Suprapubic skin (tissue), 3 donors: ENCODE data around the gene DNAJC6.

Experiments
- CTCF ChIP-seq, 2 donors: fragments of 200-600 bp in 1 of 2; fragments of 450-650 bp in 1 of 2; sonication (generic) in 1 of 2; IDR thresholded peaks; one replicate each; pipeline ENCODE4 v1.5.1; 2016 to 2019; ENCODE audit warnings: antibody characterized with exemption in 2 of 2, mild to moderate bottlenecking in 1 of 2, moderate library complexity in 1 of 2
- EP300 ChIP-seq: sonication (generic); formaldehyde crosslinking; IDR thresholded peaks from one replicate; pipeline ENCODE4 v1.6.1; 2017; ENCODE audit warnings: antibody characterized with exemption
- POLR2A ChIP-seq, 2 donors: fragments of 450-650 bp; IDR thresholded peaks; one replicate each; pipeline ENCODE4 v1.6.1; 2017; ENCODE audit warnings: antibody characterized with exemption in 2 of 2, mild to moderate bottlenecking in 2 of 2, moderate library complexity in 2 of 2

DNA sequence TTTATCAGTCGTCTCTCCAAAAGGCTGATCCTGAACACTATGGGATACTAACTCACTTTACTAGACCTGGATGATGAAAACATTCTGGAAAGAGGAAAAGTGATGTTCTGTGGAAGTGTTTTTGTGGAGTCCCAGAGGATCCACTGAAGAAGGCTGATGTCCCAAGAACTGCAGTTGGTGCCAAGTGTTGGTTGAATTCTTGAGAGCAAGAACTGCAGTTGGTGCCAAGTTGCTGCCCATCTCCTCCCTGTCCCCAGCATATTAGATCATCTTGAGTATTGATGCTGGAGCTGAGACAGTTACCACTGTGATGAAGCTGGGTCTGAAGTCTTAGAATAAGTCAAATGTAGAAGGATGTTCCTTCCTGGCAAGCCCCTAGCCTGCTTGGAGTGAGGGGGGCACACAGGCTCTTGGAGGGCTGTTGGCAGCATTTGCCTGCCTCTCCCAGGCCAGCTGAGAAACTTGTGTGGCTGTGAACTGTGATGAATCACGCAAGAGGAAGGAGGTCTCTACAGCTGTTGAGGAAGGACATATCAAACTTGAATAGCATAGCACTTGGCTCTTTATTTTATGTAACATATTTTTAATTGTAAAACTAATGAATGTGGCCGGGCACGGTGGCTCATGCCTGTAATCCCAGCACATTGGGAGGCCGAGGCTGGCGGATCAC is 48.1 kb downstream of the DNAJC6 start:
- TF ChIP-seq CTCF (IDR thresholded peaks at IDR 0.05) (no peak), POLR2A (IDR thresholded peaks at IDR 0.05) (no peak), EP300 (no peak)
